BLaER1 (cell line): ENCODE results near the gene IFITM10.

Source experiments
- H3K27ac ChIP-seq: shearing (Covaris generic); formaldehyde crosslinking; 2 replicates; pipeline ENCODE4 v1.8.1; 2022
- H3K27me3 ChIP-seq: shearing (Covaris generic); formaldehyde crosslinking; 2 replicates; pipeline ENCODE4 v1.8.1; 2022
- H3K36me3 ChIP-seq: shearing (Covaris generic); formaldehyde crosslinking; 2 replicates; pipeline ENCODE4 v1.8.1; 2022
- H3K4me1 ChIP-seq: shearing (Covaris generic); formaldehyde crosslinking; 2 replicates; pipeline ENCODE4 v1.8.1; 2022
- H3K4me2 ChIP-seq: shearing (Covaris generic); formaldehyde crosslinking; 2 replicates; pipeline ENCODE4 v1.8.1; 2022
- H3K4me3 ChIP-seq: shearing (Covaris generic); formaldehyde crosslinking; 2 replicates; pipeline ENCODE4 v1.8.1; 2022
- H3K9ac ChIP-seq: shearing (Covaris generic); formaldehyde crosslinking; 2 replicates; pipeline ENCODE4 v1.8.1; 2022
- H3K9me3 ChIP-seq: shearing (Covaris generic); formaldehyde crosslinking; 2 replicates; pipeline ENCODE4 v1.8.1; 2022
- H4K20me1 ChIP-seq: shearing (Covaris generic); formaldehyde crosslinking; 2 replicates; pipeline ENCODE4 v1.8.1; 2022
- Cebpa-rat ChIP-seq: shearing (Covaris generic); IDR thresholded peaks from 2 replicates; pipeline ENCODE4 v1.8.1; 2022

IFITM10 gene

GRCh38 chr11:1705126-1706052, 45.0 kb downstream of the IFITM10 start:
- peak overlapping the region; percentile 38; the same call in 1 of the 2 replicates for H3K27ac ChIP-seq
- no peak overlapping the region for H3K4me3 ChIP-seq
- no peaks in the 10 kb centered on the region for H4K20me1 ChIP-seq
- no peaks in the 10 kb centered on the region for H3K36me3 ChIP-seq
- no peaks in the 10 kb centered on the region for H3K27me3 ChIP-seq
- H3K9ac ChIP-seq, result no peak overlapping the region
- no peak for TF ChIP-seq Cebpa-rat
- peaks cover 49% of the 10 kb centered on the region for H3K4me1 ChIP-seq
- peaks cover 38% of the 10 kb centered on the region for H3K9me3 ChIP-seq
- peak overlapping the region; percentile 63 for H3K4me2 ChIP-seq

- H3K4me1 ChIP-seq, result peaks cover 47% of the 10 kb centered on the region
- no peak overlapping the region for H3K9ac ChIP-seq
- H3K4me2 ChIP-seq, result no peak overlapping the region
- no peaks in the 10 kb centered on the region for H3K27me3 ChIP-seq
- peaks cover 38% of the 10 kb centered on the region for H3K9me3 ChIP-seq
- no peak overlapping the region for H3K27ac ChIP-seq
- no peaks in the 10 kb centered on the region for H4K20me1 ChIP-seq
- no peak for TF ChIP-seq Cebpa-rat
- H3K36me3 ChIP-seq, result no peaks in the 10 kb centered on the region
- H3K4me3 ChIP-seq, result no peak overlapping the region
Measured at GRCh38 chr11:1703146-1703545, 47.2 kb downstream of the IFITM10 start.

GRCh38 chr11:1702506-1702905, 47.9 kb downstream of the IFITM10 start:
- H3K27me3 ChIP-seq, result no peaks in the 10 kb centered on the region
- peaks cover 37% of the 10 kb centered on the region for H3K9me3 ChIP-seq
- H3K9ac ChIP-seq, result no peak overlapping the region
- H3K27ac ChIP-seq, result no peak overlapping the region
- peaks cover 41% of the 10 kb centered on the region for H3K4me1 ChIP-seq
- H3K4me3 ChIP-seq, result no peak overlapping the region
- no peaks in the 10 kb centered on the region for H3K36me3 ChIP-seq
- TF ChIP-seq Cebpa-rat, result no peak
- no peaks in the 10 kb centered on the region for H4K20me1 ChIP-seq
- no peak overlapping the region for H3K4me2 ChIP-seq

- Histone ChIP-seq H3K4me1 (peaks cover 40% of the 10 kb centered on the region), H3K4me3 (no peak overlapping the region), H3K9me3 (peaks cover 25% of the 10 kb centered on the region), H3K27me3 (no peaks in the 10 kb centered on the region), H3K36me3 (no peaks in the 10 kb centered on the region), H3K27ac (no peak overlapping the region), H4K20me1 (no peaks in the 10 kb centered on the region), H3K9ac (no peak overlapping the region), H3K4me2 (peak overlapping the region; percentile 2; the same call in 1 of the 2 replicates)
- TF ChIP-seq Cebpa-rat, result no peak
Measured at GRCh38 chr11:1701091-1701807, 49.1 kb downstream of the IFITM10 start.

GRCh38 chr11:1699771-1700170, 50.6 kb downstream of the IFITM10 start:
- no peak overlapping the region for H3K27ac ChIP-seq
- H3K9ac ChIP-seq, result no peak overlapping the region
- H3K27me3 ChIP-seq, result no peaks in the 10 kb centered on the region
- no peak for TF ChIP-seq Cebpa-rat
- H3K36me3 ChIP-seq, result no peaks in the 10 kb centered on the region
- H3K4me3 ChIP-seq, result no peak overlapping the region
- H3K9me3 ChIP-seq, result peaks cover 22% of the 10 kb centered on the region
- H3K4me2 ChIP-seq, result no peak overlapping the region
- H3K4me1 ChIP-seq, result peaks cover 25% of the 10 kb centered on the region
- H4K20me1 ChIP-seq, result no peaks in the 10 kb centered on the region

- Histone ChIP-seq H4K20me1 (no peaks in the 10 kb centered on the region), H3K4me1 (peaks cover 34% of the 10 kb centered on the region), H3K36me3 (no peaks in the 10 kb centered on the region), H3K4me2 (peak within 1 kb of the TSS; percentile 28; the same call in 1 of the 2 replicates), H3K4me3 (no peak within 1 kb of the TSS), H3K27me3 (peaks cover 10% of the 10 kb centered on the region), H3K9me3 (peaks cover 7% of the 10 kb centered on the region), H3K9ac (no peak within 1 kb of the TSS), H3K27ac (no peak within 1 kb of the TSS)
- no peak for TF ChIP-seq Cebpa-rat
Measured at GRCh38 chr11:1696608-1697570, 53.5 kb downstream of the IFITM10 start, which contains the start of gene KRTAP5-6. Gene KRTAP5-6 (plus strand): TSS chr11:1697195. CDS start chr11:1697246, 51 bp downstream.

- H3K9me3 ChIP-seq, result no peaks in the 10 kb centered on the region
- H4K20me1 ChIP-seq, result no peaks in the 10 kb centered on the region
- no peaks in the 10 kb centered on the region for H3K36me3 ChIP-seq
- H3K4me2 ChIP-seq, result no peak overlapping the region
- peaks cover 22% of the 10 kb centered on the region for H3K27me3 ChIP-seq
- no peak overlapping the region for H3K9ac ChIP-seq
- H3K4me1 ChIP-seq, result peaks cover 25% of the 10 kb centered on the region
- no peak overlapping the region for H3K4me3 ChIP-seq
- no peak overlapping the region for H3K27ac ChIP-seq
- no peak for TF ChIP-seq Cebpa-rat
Measured at GRCh38 chr11:1695548-1696108, 54.8 kb downstream of the IFITM10 start.

- Histone ChIP-seq H3K36me3 (no peaks in the 10 kb centered on the region), H3K9ac (no peak overlapping the region), H3K4me1 (peaks cover 29% of the 10 kb centered on the region), H3K27me3 (peaks cover 28% of the 10 kb centered on the region), H3K9me3 (no peaks in the 10 kb centered on the region), H3K27ac (no peak overlapping the region), H3K4me3 (no peak overlapping the region), H3K4me2 (no peak overlapping the region), H4K20me1 (no peaks in the 10 kb centered on the region)
- TF ChIP-seq Cebpa-rat, result no peak
Measured at GRCh38 chr11:1694846-1695547, 55.4 kb downstream of the IFITM10 start.
